ENCODE data around the gene ZNF841.

- TF ChIP-seq POLR2AphosphoS5 (IDR thresholded peaks at IDR 0.05; ENCODE audit: low read depth, low read length) (no peak), RFX5 (IDR thresholded peaks at IDR 0.05; ENCODE audit: borderline replicate concordance, low read depth, low read length) (no peak), SP2 (IDR thresholded peaks at IDR 0.05; ENCODE audit: low read length) (no peak), YY1 (IDR thresholded peaks at IDR 0.05; ENCODE audit: low read depth, low read length) (no peak), TCF12 (IDR thresholded peaks at IDR 0.05; ENCODE audit: low read depth, low read length) (no peak), POLR2A (IDR thresholded peaks at IDR 0.05; ENCODE audit: control extremely low read depth in 1 of 2, low read depth in 2 of 2, low read length in 2 of 2) (no peak), EZH2 (IDR thresholded peaks at IDR 0.05; ENCODE audit: low read depth, low read length, severe bottlenecking) (no peak), RAD21 (IDR thresholded peaks at IDR 0.05 in 1 of 2, conservative IDR thresholded peaks at IDR 0.05 in 1 of 2; ENCODE audit: low read depth in 2 of 2, low read length in 2 of 2) (no peak)
- TF ChIP-seq, protein P1, sequence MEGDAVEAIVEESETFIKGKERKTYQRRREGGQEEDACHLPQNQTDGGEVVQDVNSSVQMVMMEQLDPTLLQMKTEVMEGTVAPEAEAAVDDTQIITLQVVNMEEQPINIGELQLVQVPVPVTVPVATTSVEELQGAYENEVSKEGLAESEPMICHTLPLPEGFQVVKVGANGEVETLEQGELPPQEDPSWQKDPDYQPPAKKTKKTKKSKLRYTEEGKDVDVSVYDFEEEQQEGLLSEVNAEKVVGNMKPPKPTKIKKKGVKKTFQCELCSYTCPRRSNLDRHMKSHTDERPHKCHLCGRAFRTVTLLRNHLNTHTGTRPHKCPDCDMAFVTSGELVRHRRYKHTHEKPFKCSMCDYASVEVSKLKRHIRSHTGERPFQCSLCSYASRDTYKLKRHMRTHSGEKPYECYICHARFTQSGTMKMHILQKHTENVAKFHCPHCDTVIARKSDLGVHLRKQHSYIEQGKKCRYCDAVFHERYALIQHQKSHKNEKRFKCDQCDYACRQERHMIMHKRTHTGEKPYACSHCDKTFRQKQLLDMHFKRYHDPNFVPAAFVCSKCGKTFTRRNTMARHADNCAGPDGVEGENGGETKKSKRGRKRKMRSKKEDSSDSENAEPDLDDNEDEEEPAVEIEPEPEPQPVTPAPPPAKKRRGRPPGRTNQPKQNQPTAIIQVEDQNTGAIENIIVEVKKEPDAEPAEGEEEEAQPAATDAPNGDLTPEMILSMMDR (IDR thresholded peaks at IDR 0.05; ENCODE audit: control extremely low read depth in 1 of 3, insufficient read depth in 1 of 3, low read depth in 1 of 3, low read length in 3 of 3), result no peak
- TF ChIP-seq, protein P2, sequence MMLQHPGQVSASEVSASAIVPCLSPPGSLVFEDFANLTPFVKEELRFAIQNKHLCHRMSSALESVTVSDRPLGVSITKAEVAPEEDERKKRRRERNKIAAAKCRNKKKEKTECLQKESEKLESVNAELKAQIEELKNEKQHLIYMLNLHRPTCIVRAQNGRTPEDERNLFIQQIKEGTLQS (IDR thresholded peaks at IDR 0.05; ENCODE audit: insufficient read depth, low read depth, low read length), result no peak
Observed at GRCh38 chr19:52066258-52066863, 29.2 kb downstream of the ZNF841 start.

Data from H1 (cell line).